SU-DHL-6 (cell line): Measurements from ENCODE around the gene HAGH.
A peak's percentile ranks its signal among the peaks of the same experiment; 100 is the strongest.

Experiments used
- H2AFZ ChIP-seq: fragments of 200-600 bp; sonication (generic); 2 replicates; pipeline ENCODE4 v1.6.1; 2014; ENCODE audit warnings: low read depth, mild to moderate bottlenecking, moderate library complexity, mixed read lengths, antibody characterized with exemption, low read length; ENCODE audit not compliant: severe bottlenecking
- H3F3A ChIP-seq: fragments of 200-600 bp; shearing (Covaris generic); 2 replicates; pipeline ENCODE4 v1.6.0; 2016; ENCODE audit warnings: antibody characterized with exemption, mild to moderate bottlenecking; ENCODE audit not compliant: insufficient read depth
- H3K27ac ChIP-seq: fragments of 200-600 bp; sonication (generic); 2 replicates; pipeline ENCODE4 v1.5.1; 2016; ENCODE audit warnings: low read depth, mild to moderate bottlenecking, low read length, moderate library complexity, mixed read lengths
- H3K27me3 ChIP-seq: fragments of 200-600 bp; sonication (generic), shearing (Covaris generic); 2 replicates; pipeline ENCODE4 v1.6.0; 2014; ENCODE audit warnings: mild to moderate bottlenecking, low read length
- H3K36me3 ChIP-seq: fragments of 200-600 bp; sonication (generic); 2 replicates; pipeline ENCODE4 v1.6.1; 2014; ENCODE audit warnings: mild to moderate bottlenecking, low read length, mixed read lengths
- H3K4me2 ChIP-seq: fragments of 300-600, 200-600 bp; shearing (Covaris generic), sonication (generic); 2 replicates; pipeline ENCODE4 v1.6.0; 2014; ENCODE audit warnings: low read length, low read depth, mild to moderate bottlenecking; ENCODE audit not compliant: poor library complexity, severe bottlenecking
- H3K4me3 ChIP-seq: fragments of 200-600 bp; sonication (generic); 2 replicates; pipeline ENCODE4 v1.5.1; 2014; ENCODE audit warnings: antibody characterized with exemption, low read length, mild to moderate bottlenecking, mixed read lengths; ENCODE audit not compliant: insufficient read depth, poor library complexity, severe bottlenecking
- H3K79me2 ChIP-seq: fragments of 200-600 bp; sonication (generic); 2 replicates; pipeline ENCODE4 v1.6.1; 2014; ENCODE audit warnings: mild to moderate bottlenecking, low read length, moderate library complexity; ENCODE audit not compliant: insufficient read depth
- H3K9ac ChIP-seq: fragments of 200-600 bp; sonication (generic); 2 replicates; pipeline ENCODE4 v1.7.0; 2014; ENCODE audit warnings: mild to moderate bottlenecking, low read length
- H3K9me2 ChIP-seq: fragments of 200-600 bp; sonication (generic); replicated peaks from 2 replicates; pipeline ENCODE4 v1.6.1; 2014; ENCODE audit warnings: low read length; ENCODE audit not compliant: insufficient read depth
- H3K9me3 ChIP-seq: fragments of 200-600 bp; sonication (generic); 2 replicates; pipeline ENCODE4 v1.6.1; 2014; ENCODE audit warnings: low read length, mixed read lengths; ENCODE audit not compliant: insufficient read depth
- H4K20me1 ChIP-seq: fragments of 200-600 bp; sonication (generic); 2 replicates; pipeline ENCODE4 v1.6.1; 2014; ENCODE audit warnings: low read depth, mild to moderate bottlenecking, antibody characterized with exemption, low read length, moderate library complexity, mixed read lengths
- CTCF ChIP-seq: fragments of 200-600 bp; sonication (generic); IDR thresholded peaks from one replicate; pipeline ENCODE4 v1.5.1; 2017; ENCODE audit warnings: antibody characterized with exemption, mild to moderate bottlenecking, low read length, moderate library complexity; ENCODE audit not compliant: insufficient read depth, poor library complexity, severe bottlenecking
- EZH2phosphoT487 ChIP-seq: fragments of 200-600 bp; sonication (generic), shearing (Covaris generic); conservative IDR thresholded peaks from 2 replicates; pipeline ENCODE4 v1.6.1; 2018; ENCODE audit warnings: mild to moderate bottlenecking, antibody characterized with exemption, low read length, moderate library complexity, mixed read lengths

The HAGH gene

GRCh38 chr16:1771188-1771863, 55.3 kb downstream of the HAGH start, which contains the start of gene NME3:
Gene NME3, minus strand, starts transcription at chr16:1771543. Its CDS starts 9 bp downstream, at chr16:1771534.
- H4K20me1 ChIP-seq = no peaks in the 10 kb centered on the region
- peak within 1 kb of the TSS; percentile 95 for H3K4me2 ChIP-seq
- no peaks in the 10 kb centered on the region for H3K27me3 ChIP-seq
- peak within 1 kb of the TSS; percentile 81 for H2AFZ ChIP-seq
- peaks cover 16% of the 10 kb centered on the region for H3K79me2 ChIP-seq
- H3K9me3 ChIP-seq = no peaks in the 10 kb centered on the region
- H3K4me3 ChIP-seq = peak within 1 kb of the TSS; percentile 90
- peak within 1 kb of the TSS; percentile 93 for H3K9ac ChIP-seq
- H3F3A ChIP-seq = peaks cover 16% of the 10 kb centered on the region; the same call in 1 of the 2 replicates
- peak within 1 kb of the TSS; percentile 84 for H3K27ac ChIP-seq
- TF ChIP-seq EZH2phosphoT487 = no peak
- TF ChIP-seq CTCF = no peak
- no peaks in the 10 kb centered on the region for H3K36me3 ChIP-seq
- no peaks in the 10 kb centered on the region for H3K9me2 ChIP-seq

- Histone ChIP-seq H4K20me1 (no peaks in the 10 kb centered on the region), H3K9ac (peak overlapping the region; percentile 93), H2AFZ (no peak overlapping the region), H3K9me3 (no peaks in the 10 kb centered on the region), H3K9me2 (no peaks in the 10 kb centered on the region), H3K27me3 (no peaks in the 10 kb centered on the region), H3K36me3 (no peaks in the 10 kb centered on the region), H3K79me2 (peaks cover 16% of the 10 kb centered on the region), H3K4me3 (peak overlapping the region; percentile 90), H3K27ac (peak overlapping the region; percentile 84), H3F3A (peaks cover 16% of the 10 kb centered on the region; the same call in 1 of the 2 replicates), H3K4me2 (peak overlapping the region; percentile 95)
- no peak for TF ChIP-seq CTCF
- no peak for TF ChIP-seq EZH2phosphoT487
Observed at GRCh38 chr16:1770328-1771187, 56.1 kb downstream of the HAGH start.

GRCh38 chr16:1769402-1770300, 57.0 kb downstream of the HAGH start:
- Histone ChIP-seq H3K36me3 (no peaks in the 10 kb centered on the region), H3K27ac (no peak overlapping the region), H3K4me2 (peak overlapping the region; percentile 95), H3K4me3 (no peak overlapping the region), H4K20me1 (no peaks in the 10 kb centered on the region), H3K79me2 (peaks cover 16% of the 10 kb centered on the region), H3F3A (peaks cover 16% of the 10 kb centered on the region; the same call in 1 of the 2 replicates), H3K9me2 (no peaks in the 10 kb centered on the region), H3K9me3 (no peaks in the 10 kb centered on the region), H3K9ac (no peak overlapping the region), H2AFZ (no peak overlapping the region), H3K27me3 (no peaks in the 10 kb centered on the region)
- TF ChIP-seq EZH2phosphoT487 (no peak), CTCF (no peak)
